GM19468 (cell line): ENCODE measurements around the gene ART5.
A peak's percentile ranks its signal among the peaks of the same experiment; 100 is the strongest.
"Not testable (repeated sequence)": the region's sequence is repeated elsewhere in the genome, so short reads cannot be mapped to it uniquely, and the experiment has no call there.

Source experiments
- ATAC-seq: cut with Tn5 transposase; IDR thresholded peaks from one replicate; pipeline ENCODE4 v1.9.1; 2021; ENCODE audit warnings: mild to moderate bottlenecking, moderate library complexity, moderate number of reproducible peaks; ENCODE audit not compliant: unreplicated experiment; ENCODE audit errors: extremely low read depth

ART5 gene

DNA sequence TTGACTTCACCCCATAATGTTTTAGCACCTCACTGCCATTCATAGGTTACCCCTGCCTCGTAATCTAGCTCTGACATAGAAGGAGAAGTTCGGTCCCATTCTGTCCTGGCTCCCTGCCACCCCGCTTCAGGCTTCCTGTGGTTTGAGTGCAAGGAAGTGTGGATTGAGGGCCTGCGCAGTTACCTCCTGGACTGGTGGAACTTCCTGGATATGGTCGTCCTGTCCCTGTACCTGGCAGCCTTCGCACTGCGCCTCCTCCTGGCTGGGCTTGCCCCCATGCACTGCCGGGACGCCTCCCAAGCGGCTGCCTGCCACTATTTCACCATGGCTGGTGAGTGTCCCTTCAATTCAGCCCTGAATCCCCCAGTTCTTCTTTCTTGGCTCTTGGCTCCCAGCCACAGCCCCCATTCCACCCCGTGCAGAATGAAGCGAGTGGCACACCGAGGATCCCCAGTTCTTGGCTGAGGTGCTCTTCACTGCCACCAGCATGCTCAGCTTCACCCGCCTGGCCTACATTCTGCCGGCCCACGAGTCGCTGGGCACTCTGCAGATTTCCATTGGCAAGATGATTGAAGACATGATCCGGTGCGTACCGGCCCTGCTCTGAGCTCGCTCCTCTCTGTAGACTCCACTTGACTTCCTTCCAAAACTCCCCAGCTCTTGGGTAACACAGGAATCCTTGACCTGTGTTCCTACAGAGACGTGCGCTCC is 15.4 kb downstream of the ART5 start:
- ATAC-seq = no peak

DNA sequence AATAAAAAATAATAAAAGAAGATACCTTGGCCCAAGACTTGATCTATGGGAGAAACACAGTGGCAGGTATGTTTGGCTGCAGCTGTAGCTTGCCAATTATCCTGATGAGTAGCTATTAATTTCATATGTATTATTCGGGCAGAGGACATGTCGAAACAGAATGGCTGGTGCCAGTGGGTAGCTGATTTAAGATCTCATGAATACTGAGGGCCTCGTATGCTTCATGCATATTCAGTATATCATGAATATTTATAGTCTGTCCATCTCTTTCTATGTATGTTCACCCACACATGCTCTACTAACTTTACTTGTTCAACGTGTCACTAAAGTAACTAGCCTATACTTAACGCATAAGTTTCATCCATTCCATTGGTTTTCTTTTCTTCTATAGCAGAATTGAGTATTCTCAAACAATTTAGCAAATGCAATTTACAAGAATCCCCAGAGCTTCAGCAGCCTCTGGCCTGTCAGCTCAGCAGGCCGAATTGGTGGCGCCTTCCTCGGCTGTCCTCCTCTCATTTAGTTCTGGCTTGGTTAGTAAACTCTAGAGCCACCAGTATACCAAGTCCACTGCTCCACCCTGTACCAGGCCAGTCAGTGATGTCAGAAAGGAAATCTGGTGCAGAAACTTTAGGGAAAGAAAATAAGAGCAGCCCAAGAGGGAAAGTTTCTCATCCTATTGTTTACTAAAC is 17.9 kb downstream of the ART5 start:
- ATAC-seq = no peak

DNA sequence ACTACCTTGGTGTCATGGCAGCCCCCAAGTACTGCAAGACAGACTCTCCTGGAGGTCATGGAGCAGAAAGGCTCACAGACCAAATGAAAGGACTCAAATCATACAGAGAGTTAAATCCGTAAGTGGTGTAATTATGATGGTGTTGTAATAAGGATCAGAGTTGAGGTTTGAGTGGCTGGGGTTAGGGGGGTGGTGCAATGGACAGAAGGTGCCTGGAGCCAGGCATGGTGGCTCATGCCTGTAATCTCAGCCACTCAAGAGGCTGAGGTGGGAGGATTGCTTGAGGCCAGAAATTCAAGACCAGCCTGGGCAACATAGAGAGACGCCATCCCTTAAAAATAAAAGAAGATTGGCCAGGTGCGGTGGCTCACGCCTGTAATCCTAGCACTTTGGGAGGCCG is 18.7 kb downstream of the ART5 start:
- no peak for ATAC-seq

DNA sequence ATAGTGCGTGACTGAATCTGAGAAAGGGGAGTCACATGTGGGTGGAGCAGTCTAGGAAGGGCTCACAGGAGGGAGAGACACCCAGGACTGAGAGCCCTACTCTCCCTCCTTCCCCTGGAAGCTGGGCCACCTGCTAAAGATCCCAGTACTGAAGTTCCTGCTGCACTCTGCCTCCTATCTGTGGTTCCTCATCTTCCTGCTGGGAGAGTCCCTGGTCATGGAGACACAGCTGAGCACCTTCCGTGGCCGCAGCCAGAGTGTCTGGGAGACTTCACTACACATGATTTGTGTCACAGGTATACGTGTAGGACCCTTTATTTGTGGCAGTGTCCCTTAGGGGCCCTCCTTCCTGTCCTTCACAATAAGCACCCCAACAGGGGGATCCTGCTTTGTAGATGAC is 19.3 kb downstream of the ART5 start:
- no peak for ATAC-seq

DNA sequence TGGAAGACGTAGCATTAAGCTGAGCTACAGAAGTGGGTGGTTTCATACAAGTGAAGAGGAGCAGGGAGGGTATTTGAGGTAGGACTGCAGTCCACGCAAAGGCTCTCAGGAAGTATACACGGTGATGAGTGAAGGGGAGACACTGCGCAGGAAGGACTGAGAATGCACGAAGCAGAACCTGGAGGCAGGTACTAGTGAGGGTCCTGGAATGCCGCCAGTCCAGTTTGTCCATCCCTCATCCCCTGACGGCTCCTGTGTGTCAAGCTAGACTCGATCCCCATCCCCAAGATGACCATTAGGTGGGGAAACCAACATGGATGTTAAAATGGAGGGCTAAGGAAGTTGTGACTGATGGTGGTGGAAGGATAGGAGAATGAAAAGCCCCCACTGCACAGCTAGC is 23.8 kb downstream of the ART5 start:
- ATAC-seq = no peak

DNA sequence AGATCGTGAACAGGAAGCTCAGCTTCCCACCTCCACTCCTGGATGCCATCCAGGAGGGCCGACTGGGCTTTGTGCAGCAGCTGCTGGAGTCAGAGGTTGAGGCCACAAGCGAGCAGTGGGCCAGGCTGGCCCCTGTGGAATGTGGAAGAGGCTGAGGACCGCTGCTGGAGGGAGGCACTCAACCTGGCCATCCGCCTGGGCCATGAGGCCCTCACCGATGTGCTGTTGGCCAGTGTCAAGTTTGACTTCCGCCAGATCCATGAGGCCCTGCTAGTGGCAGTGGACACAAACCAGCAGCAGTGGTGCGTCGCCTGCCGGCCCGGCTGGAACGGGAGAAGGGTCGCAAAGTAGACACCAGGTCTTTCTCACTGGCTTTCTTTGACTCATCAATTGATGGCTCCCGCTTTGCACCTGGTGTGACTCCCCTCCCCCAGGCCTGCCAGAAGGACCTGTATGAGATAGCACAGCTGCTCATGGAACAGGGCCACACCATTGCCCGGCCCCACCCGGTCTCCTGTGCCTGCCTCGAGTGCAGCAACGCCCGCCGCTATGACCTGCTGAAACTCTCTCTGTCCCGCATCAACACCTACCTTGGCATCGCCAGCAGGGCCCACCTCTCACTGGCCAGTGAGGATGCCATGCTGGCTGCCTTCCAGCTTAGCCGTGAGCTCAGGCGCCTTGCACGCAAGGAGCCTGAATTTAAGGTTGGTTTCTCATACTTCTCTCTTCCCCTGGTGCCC is 24.9 kb downstream of the ART5 start:
- ATAC-seq = no peak

DNA sequence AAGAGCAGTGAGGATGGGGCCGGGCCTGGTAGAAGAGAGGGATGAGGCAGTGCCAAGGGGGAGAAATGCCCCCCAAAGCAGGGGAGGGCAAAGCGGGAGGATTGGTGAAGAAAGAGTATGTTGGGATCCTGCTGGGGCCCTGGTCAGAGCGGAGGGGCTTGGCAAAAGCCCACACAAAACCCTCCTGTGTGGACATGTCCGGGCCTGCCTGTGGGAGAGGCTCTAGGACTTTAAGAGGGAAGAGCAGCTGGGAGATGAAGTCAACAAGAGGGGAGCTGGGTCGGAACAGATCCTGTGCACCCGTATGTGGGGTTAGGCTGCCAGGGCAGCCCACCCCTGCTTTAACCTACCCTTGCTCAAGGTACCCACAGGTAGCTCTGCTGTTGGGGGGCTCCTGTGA is 25.8 kb downstream of the ART5 start:
- ATAC-seq = no peak

DNA sequence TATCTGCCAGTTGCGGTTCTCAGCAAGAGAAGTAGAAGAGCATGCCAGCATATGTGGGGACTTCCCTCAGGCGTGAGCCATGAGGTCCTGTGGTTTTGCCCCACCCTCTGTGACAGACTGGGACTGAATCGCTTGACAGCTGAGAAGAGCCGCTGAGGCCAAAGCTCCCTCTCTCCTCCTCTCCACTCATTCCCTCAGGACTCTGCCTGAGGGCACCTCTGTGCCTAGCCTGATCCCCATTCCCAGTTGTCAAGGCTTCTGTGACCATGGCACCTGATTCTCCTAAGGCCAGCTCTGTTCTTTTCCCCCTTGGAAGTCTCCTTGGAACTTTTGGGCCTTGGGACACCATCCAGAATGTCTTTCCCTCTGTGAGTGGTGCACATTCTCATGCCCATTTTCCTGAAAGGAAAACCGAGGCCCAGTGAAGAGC is 27.0 kb downstream of the ART5 start:
- ATAC-seq = peak; percentile 55

DNA sequence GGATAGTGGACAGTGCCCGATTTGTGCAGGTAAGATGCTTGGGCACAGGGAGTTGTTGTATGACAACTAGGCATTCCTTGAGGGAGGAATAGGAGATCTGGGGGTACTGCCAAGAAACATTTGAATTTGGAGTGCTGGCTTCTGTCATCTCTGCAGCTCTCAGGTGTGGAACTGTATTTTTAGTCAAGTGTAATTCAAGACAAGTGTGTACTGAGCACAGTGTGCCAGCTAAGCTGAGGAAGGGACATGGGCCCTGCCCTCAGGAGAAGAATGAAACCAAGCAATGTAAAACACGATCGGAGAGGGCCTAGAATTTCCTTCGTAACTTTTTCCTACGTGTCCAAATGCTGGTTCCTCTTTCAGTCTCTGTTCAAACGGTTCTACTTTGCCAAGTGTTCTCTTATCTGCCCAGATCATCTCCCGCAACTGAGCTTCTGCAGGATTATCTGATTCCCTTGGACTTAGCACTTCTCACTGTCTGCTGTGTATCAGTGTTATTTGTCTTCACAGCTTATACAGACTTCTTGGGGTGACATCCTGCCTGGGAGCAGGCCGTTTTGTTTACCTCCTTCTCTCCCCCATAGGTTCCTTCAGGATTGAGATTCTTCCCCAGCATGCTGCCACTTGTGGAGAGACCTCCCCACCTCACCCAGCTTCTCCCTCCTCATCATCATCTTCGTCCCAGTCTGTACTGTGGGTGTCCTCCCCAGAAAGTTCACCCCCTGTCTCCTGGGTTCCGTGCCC is 27.6 kb downstream of the ART5 start:
- ATAC-seq = no peak

DNA sequence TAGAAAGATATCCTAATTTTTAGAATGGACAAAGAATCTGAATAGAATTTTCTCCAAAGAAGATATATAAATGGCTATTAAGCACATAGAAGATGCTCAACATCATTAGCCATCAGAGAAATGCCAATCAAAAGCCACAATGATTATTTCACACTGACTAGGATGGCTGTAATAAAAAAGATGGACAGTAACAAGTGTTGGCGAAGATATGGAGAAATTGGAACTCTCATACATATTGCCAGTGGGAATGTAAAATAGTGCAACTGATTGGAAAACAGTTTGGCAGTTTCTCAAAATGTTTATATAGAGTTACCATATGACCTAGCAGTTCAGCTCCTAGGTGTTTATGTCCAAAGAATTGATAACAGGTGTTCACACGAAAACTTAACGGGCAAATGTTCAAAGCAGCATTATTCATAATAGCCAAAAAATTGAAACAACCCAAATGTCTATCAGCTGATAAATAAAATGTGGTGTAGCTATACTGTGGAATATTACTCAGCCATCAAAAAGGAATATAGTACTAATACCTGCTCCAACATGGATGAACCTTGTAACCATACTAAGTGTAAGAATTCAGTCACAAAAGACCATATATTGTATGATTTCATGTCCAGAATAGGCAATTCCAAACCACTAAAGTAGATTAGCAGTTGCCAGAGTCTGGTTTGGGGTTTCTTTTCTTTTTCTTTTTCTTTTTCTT is 29.7 kb downstream of the ART5 start:
- ATAC-seq = no peak

DNA sequence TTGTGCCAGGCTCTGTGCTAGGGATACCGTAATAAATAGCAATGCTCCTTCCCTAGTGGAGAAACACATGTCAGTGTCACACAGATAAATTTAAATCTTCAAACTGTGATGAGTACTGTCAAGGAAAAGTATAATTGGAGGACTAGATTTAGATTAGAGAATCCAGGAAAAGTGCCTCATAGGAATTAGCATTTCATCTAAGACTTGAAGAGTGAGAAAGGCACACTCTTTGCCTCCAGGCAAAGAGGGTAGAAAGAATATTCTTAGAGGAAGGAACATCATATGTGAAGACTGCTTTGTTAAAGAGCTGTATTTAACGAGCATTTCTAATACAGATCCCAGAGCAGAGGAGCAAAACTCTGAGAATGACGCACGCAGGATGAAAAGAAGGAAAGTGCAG is 30.9 kb downstream of the ART5 start:
- no peak for ATAC-seq

DNA sequence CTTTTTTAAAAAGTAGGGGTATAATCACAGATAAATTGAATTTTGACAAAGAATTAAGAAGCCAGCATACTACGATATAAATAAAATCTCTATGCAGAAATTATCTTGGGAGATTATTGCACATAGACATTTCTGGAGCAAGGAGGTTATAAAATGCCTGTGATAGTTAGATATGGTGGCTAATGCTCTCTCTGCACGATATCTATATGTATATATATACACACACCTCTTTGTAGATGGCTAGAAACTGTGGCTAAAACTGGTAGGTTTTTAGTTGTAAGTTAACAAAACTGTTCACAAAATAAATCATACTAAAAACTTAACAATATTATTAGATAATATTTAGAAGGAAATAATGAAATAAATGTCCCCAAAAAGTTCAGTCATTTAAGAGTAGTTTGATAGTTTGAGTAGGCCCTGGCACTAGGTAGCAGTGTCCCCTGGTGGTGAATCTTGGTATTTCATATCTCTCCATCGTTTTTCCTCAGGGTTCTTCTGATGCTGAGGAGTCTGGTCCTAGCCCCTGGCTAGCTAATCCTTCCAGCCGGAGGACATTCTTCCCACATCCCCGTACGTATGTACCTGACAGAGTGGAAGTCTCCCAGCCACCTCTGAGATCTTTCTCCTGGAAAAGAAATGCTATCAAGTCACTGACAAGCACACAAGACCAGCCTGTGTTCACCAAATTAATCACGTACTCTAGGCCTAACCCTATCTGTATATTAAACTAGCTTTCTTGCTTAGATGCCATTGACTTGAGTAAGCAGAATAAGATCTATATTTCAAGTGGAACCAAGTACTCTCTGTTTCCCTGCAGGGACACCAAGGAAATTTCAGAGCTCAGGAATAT is 32.2 kb downstream of the ART5 start:
- no peak for ATAC-seq

DNA sequence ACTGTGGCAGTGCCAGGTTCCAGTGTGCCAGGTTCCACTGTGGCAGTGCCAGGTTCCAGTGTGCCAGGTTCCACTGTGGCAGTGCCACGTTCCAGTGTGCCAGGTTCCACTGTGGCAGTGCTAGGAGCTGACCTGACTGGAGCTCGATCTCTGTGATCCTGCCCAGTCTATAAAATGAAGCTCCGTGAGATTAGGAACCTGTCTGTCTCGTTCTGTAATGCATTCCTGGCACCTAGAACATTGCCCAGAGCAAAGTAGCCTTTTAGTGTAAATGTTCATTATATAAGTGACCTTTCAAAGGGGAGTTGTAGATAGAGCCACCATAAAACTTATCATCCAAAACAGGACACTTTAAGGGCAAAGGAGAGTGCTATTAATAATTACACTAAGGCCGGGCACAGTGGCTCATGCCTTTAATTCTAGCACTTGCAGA is 36.0 kb downstream of the ART5 start:
- ATAC-seq = no peak

DNA sequence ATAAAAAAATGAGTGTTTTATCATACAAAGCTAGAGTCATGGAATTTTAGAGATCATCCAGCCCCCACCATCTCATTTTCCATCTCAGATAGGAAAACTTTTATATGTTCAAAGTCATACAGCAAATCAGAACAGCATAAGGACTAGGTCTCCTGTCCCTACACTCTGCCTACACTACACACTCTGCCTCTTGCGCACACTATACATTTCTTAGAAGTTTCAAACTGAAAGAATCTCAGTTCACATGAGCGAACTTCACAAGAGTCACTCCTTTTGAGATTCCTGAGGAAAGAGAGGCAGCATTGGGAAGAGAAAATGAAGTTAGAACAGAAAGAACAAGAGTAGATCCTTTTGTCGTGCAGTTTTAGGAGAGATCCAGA is 36.5 kb downstream of the ART5 start:
- ATAC-seq = no peak

DNA sequence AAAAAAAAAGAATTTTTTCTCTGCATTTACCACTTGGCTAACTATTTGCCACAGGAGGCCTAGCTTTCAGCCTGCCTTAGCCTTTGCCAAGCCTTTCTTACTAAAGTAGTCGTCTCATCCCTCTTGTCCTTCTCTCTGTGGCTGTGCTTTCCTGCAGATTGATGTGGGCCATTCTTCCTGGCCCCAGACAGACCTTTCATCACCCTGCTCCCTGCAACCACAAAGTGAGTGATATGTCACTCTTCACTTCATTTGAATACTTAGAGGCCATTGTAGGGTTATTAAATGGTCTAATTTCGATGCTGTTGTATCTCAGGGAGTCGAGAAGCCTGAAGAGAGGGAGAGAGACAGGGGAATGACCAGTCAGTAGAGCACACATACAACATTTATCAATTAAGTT is 37.6 kb downstream of the ART5 start:
- ATAC-seq = no peak

DNA sequence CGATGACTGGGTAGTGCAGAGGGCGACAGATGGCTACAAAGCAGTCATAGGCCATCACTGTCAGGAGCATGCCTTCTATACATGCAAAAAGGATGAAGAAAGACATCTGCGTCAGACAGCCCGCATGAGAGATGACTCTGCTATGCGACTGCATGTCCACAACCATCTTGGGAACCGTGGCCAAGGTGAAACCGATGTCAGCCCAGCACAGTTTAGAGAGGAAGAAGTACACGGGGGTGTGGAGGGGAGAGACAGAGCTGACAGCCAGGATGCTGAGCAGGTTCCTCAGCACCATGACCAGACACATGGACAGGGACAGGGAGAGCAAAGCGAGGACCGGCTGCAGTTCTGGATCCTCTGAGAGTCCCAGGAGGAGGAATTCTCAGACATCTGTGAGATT is 41.6 kb downstream of the ART5 start:
- ATAC-seq = not testable (repeated sequence)

DNA sequence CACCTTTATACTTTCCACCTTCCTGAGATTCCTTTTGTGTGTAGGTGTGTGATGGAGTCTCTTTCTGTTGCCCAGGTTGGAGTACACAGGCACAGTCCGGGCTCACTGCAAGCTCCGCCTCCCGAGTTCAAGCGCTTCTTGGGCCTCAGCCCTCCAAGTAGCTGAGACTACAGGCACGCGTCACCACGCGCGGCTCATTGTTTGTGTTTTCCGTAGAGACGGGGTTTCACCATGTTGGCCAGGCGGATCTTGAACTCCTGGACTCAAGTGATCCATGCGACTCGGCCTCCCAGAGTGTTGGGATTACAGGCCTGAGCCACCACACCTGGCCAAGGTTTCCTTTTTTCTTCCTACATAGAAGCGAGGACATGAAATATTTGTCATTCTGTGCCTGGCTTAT is 44.0 kb downstream of the ART5 start:
- not testable (repeated sequence) for ATAC-seq

DNA sequence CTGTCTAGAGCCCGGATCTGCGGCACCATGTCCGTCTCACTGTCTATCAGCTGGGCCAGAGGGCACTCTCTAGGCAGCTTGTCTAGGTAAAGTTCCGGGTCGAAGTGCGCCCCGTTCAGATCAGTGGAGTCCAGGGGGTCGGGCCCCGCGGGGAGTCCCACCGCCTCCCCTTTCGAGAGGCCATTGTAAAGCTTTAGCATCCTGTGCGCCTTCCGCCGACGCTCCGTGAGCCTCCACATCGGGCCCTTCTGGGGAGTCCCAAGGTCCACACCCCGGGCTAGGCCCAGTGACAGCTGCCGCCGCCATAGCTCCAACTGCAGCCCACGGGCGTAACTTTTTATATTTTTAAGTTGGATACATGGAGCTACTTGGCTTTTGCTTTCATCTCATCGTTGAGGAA is 50.5 kb downstream of the ART5 start:
- ATAC-seq = not testable (repeated sequence)

DNA sequence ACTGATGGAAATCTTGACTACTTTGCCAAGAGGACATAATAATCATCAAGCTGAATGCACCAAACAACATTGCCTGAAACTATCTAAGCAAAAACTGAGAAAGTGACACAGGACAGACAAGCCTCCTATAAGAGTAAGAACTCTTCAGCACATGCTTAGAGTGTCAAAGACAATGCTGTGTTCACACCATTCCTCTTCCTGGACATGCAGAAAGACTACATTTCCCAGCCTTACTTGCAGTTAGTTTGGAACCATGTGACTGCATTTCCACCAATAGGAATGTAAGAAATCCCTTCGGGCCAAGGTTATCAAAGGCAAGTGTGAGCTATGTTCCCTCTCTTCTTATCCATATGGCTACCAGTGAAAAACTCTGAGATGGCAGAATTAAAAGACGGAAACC is 51.6 kb downstream of the ART5 start:
- not testable (repeated sequence) for ATAC-seq
